GM18505 (cell line): ENCODE measurements around the gene MSRB3.

ENCODE experiments used
- ATAC-seq: cut with Tn5 transposase; IDR thresholded peaks from one replicate; pipeline ENCODE4 v1.9.1; 2021; ENCODE audit not compliant: unreplicated experiment
- POLR2A ChIP-seq: IDR thresholded peaks from 4 replicates; pipeline ENCODE4 v1.6.1; 2011; ENCODE audit warnings: borderline replicate concordance; ENCODE audit not compliant: insufficient read depth, insufficient read length; ENCODE audit errors: extremely low read depth

MSRB3 gene

GRCh38 chr12:65324056-65324455 lies 45.6 kb downstream of the MSRB3 start:
- no peak for TF ChIP-seq POLR2A
- ATAC-seq, result no peak

GRCh38 chr12:65324551-65324950 lies 46.1 kb downstream of the MSRB3 start:
- no peak for TF ChIP-seq POLR2A
- ATAC-seq, result no peak

GRCh38 chr12:65325183-65325582 lies 46.7 kb downstream of the MSRB3 start:
- ATAC-seq, result no peak
- TF ChIP-seq POLR2A, result no peak

GRCh38 chr12:65326616-65327015 lies 48.1 kb downstream of the MSRB3 start:
- ATAC-seq, result no peak
- no peak for TF ChIP-seq POLR2A

- ATAC-seq, result no peak
- no peak for TF ChIP-seq POLR2A
Measured at GRCh38 chr12:65327207-65328076, 49.0 kb downstream of the MSRB3 start.

- TF ChIP-seq POLR2A, result no peak
- ATAC-seq, result no peak
Measured at GRCh38 chr12:65329721-65330120, 51.2 kb downstream of the MSRB3 start.

GRCh38 chr12:65330331-65330730 lies 51.8 kb downstream of the MSRB3 start:
- TF ChIP-seq POLR2A, result no peak
- ATAC-seq, result no peak

- ATAC-seq, result no peak
- no peak for TF ChIP-seq POLR2A
Measured at GRCh38 chr12:65331456-65331855, 53.0 kb downstream of the MSRB3 start.

GRCh38 chr12:65333649-65334048 lies 55.2 kb downstream of the MSRB3 start:
- no peak for TF ChIP-seq POLR2A
- ATAC-seq, result no peak

- TF ChIP-seq POLR2A, result no peak
Measured at GRCh38 chr12:65334521-65334920, 56.0 kb downstream of the MSRB3 start.

GRCh38 chr12:65335021-65335714 lies 56.7 kb downstream of the MSRB3 start:
- ATAC-seq, result no peak
- TF ChIP-seq POLR2A, result no peak

More at GRCh38 chr12:65334521-65334920, 56.0 kb downstream of the MSRB3 start:
- ATAC-seq, result no peak

GRCh38 chr12:65335981-65336380 lies 57.5 kb downstream of the MSRB3 start:
- no peak for TF ChIP-seq POLR2A
- ATAC-seq, result no peak

- no peak for ATAC-seq
- TF ChIP-seq POLR2A, result no peak
Measured at GRCh38 chr12:65339161-65339560, 60.7 kb downstream of the MSRB3 start.

- ATAC-seq, result no peak
- TF ChIP-seq POLR2A, result no peak
Measured at GRCh38 chr12:65343230-65343629, 64.7 kb downstream of the MSRB3 start.
